ENCODE results near the gene MNAT1. TPM values are rescaled to one million over a fixed set of nuclear protein-coding genes. Genes with fewer than 3 reads are reported as not detected.

The MNAT1 gene
- polyA plus RNA-seq, 2 of the 4 experiments (the other 2 are of a cell fraction): 42.7 to 78.1 TPM

DNA sequence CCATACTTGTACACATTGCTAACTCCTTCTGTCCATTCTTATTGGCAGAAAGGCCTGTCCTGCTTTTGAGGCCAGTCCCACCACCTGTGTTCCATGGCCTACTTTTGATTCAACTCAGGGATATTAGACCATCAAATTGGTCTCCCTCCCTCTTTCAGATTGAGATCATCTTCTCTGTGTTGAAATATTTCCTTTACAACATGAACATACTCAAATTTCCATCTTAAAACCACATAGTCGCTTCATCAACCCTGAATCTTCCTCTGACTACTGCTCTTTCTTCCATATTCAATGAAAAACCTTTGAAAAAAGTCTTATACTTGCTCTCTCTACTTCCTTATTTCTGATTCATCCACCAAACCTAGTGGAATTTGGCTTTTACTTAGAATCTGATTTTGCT lies 211.4 kb downstream of the MNAT1 start:
- WGBS (ENCODE audit: missing lambda C conversion rate): 83% methylated on average over 1 of the region's 1 CpG
- TF ChIP-seq ESRRA (IDR thresholded peaks at IDR 0.05; ENCODE audit: borderline replicate concordance, low read length) (no peak), RCOR1 (IDR thresholded peaks at IDR 0.05; ENCODE audit: low read depth, low read length) (no peak)
- no peak for ATAC-seq
- H3K27ac ChIP-seq: no peak overlapping the region
- no peak for FAIRE-seq
- ChIA-PET CTCF (no interaction called here), POLR2A (no interaction called here)
- no peak for DNase-seq (ENCODE audit: low read depth in 1 of 2, low spot score in 1 of 2)
- no peaks in the 10 kb centered on the region for H3K9me3 ChIP-seq
- H3K4me1 ChIP-seq: no peaks in the 10 kb centered on the region
- no peak overlapping the region for H3K4me2 ChIP-seq
- H3K4me3 ChIP-seq: no peak overlapping the region

DNA sequence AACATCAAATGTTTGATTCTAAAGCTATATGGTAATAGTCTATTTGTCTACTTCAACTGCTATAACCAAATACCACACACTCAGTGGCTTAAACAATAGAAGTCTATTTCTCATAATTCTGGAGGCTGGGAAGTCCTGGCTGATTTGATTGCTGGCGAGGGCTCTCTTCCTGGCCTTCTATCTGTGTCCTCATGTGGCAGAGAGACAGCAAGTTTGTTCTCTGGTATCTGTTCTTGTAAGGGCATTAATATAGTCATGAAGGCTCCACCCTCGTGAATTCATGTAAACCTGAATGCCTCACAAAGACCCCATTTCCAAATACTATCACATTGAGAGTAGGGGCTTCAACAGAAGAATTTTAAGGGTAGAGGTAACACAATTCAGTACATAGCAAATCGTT lies 212.2 kb downstream of the MNAT1 start:
- DNase-seq (ENCODE audit: low read depth in 1 of 2, low spot score in 1 of 2): no peak
- H3K27ac ChIP-seq: no peak overlapping the region
- no peak for FAIRE-seq
- ChIA-PET CTCF (no interaction called here), POLR2A (no interaction called here)
- H3K4me1 ChIP-seq: no peaks in the 10 kb centered on the region
- ATAC-seq: no peak
- WGBS (ENCODE audit: missing lambda C conversion rate): 72% methylated on average over 3 of the region's 3 CpGs
- H3K4me2 ChIP-seq: no peak overlapping the region
- no peak overlapping the region for H3K4me3 ChIP-seq
- no peaks in the 10 kb centered on the region for H3K9me3 ChIP-seq
- TF ChIP-seq RCOR1 (IDR thresholded peaks at IDR 0.05; ENCODE audit: low read depth, low read length) (no peak), NPAS2 (CRISPR knock-in tag; IDR thresholded peaks at IDR 0.05; ENCODE audit: borderline replicate concordance) (no peak), TFCP2L1 (CRISPR knock-in tag; IDR thresholded peaks at IDR 0.05) (no peak), CHD4 (IDR thresholded peaks at IDR 0.05; ENCODE audit: borderline replicate concordance) (no peak), NR3C1 (IDR thresholded peaks at IDR 0.05) (no peak), HEYL (CRISPR knock-in tag; IDR thresholded peaks at IDR 0.05) (no peak), RAD21 (conservative IDR thresholded peaks at IDR 0.05 in 1 of 2, IDR thresholded peaks at IDR 0.05 in 1 of 2) (no peak), ZSCAN20 (CRISPR knock-in tag; IDR thresholded peaks at IDR 0.05) (no peak), EHF (CRISPR knock-in tag; IDR thresholded peaks at IDR 0.05) (no peak), ZFP36 (IDR thresholded peaks at IDR 0.05; ENCODE audit: borderline replicate concordance, partially characterized antibody) (no peak), MYC (IDR thresholded peaks at IDR 0.05; ENCODE audit: borderline replicate concordance, low read length) (no peak), HDAC2 (IDR thresholded peaks at IDR 0.05) (no peak), EHMT2 (IDR thresholded peaks at IDR 0.05; ENCODE audit: low read depth) (no peak)
- TF ChIP-seq, protein P1, sequence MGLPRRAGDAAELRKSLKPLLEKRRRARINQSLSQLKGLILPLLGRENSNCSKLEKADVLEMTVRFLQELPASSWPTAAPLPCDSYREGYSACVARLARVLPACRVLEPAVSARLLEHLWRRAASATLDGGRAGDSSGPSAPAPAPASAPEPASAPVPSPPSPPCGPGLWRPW (IDR thresholded peaks at IDR 0.05): no peak
- TF ChIP-seq, protein P2, sequence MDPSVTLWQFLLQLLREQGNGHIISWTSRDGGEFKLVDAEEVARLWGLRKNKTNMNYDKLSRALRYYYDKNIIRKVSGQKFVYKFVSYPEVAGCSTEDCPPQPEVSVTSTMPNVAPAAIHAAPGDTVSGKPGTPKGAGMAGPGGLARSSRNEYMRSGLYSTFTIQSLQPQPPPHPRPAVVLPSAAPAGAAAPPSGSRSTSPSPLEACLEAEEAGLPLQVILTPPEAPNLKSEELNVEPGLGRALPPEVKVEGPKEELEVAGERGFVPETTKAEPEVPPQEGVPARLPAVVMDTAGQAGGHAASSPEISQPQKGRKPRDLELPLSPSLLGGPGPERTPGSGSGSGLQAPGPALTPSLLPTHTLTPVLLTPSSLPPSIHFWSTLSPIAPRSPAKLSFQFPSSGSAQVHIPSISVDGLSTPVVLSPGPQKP (IDR thresholded peaks at IDR 0.05; ENCODE audit: low read depth, low read length): no peak
- TF ChIP-seq, protein P3, sequence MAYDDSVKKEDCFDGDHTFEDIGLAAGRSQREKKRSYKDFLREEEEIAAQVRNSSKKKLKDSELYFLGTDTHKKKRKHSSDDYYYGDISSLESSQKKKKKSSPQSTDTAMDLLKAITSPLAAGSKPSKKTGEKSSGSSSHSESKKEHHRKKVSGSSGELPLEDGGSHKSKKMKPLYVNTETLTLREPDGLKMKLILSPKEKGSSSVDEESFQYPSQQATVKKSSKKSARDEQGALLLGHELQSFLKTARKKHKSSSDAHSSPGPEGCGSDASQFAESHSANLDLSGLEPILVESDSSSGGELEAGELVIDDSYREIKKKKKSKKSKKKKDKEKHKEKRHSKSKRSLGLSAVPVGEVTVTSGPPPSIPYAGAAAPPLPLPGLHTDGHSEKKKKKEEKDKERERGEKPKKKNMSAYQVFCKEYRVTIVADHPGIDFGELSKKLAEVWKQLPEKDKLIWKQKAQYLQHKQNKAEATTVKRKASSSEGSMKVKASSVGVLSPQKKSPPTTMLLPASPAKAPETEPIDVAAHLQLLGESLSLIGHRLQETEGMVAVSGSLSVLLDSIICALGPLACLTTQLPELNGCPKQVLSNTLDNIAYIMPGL (CRISPR knock-in tag; IDR thresholded peaks at IDR 0.05; ENCODE audit: borderline replicate concordance): no peak

DNA sequence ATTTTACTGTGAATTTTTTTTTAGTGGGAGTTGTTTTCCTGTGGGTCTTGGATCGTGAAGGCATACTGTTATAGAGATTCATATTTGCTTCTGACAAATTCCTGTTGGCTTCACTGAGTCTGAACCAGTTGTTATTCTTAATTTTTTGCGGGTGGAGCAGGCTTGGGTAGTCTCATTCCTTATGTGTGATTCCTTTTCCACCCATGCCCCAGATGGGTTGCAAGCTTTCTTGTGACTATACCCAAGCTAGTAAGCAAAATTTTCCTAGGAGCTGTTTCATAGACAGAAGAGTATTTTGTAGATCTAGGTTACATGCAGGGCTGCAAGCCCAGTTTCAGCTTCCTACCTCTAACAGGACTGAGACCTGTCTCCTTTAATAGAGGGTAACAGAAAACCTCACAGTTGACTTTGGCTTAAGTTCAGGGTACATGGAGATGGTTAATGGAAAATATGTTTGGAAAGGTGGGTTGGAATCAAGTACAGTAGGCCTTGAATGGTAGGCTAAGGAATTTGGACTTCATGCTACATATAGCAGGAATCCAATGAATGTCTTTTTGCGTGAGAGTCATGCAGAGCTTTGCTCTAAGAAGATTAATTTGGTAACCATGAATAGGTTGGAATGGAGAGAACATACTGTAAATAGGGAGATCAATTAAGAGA lies 217.3 kb downstream of the MNAT1 start:
- H3K4me3 ChIP-seq: no peak overlapping the region
- DNase-seq (ENCODE audit: low read depth in 1 of 2, low spot score in 1 of 2) (no peak), ATAC-seq (no peak), FAIRE-seq (no peak)
- WGBS (ENCODE audit: missing lambda C conversion rate): 57% methylated on average over 3 of the region's 3 CpGs
- no peaks in the 10 kb centered on the region for H3K4me1 ChIP-seq
- H3K9me3 ChIP-seq: no peaks in the 10 kb centered on the region; the same call in 2 of the 3 replicates
- CTCF ChIA-PET: no interaction called here
- TF ChIP-seq HDAC2 (IDR thresholded peaks at IDR 0.05): no peak
- TF ChIP-seq POLR2AphosphoS2 (conservative IDR thresholded peaks at IDR 0.05; ENCODE audit: low read length): no peak
- TF ChIP-seq PHF8 (IDR thresholded peaks at IDR 0.05; ENCODE audit: borderline replicate concordance, low read depth): no peak
- no peak for TF ChIP-seq HOXA7 (CRISPR knock-in tag; IDR thresholded peaks at IDR 0.05)
- no peak for TF ChIP-seq POLR2A (IDR thresholded peaks at IDR 0.05; ENCODE audit: low read length)
- no peak for TF ChIP-seq NPAS2 (CRISPR knock-in tag; IDR thresholded peaks at IDR 0.05; ENCODE audit: borderline replicate concordance)
- no peak for TF ChIP-seq FOXS1 (CRISPR knock-in tag; IDR thresholded peaks at IDR 0.05)
- no peak overlapping the region for H3K27ac ChIP-seq
- POLR2A ChIA-PET: no interaction called here
- H3K4me2 ChIP-seq: no peak overlapping the region

Data from A549 (cell line).